Globus pallidus (tissue), 1 donor: ENCODE results near the gene HCAR1.
A peak's percentile ranks its signal among the peaks of the same experiment; 100 is the strongest.
"Not testable (repeated sequence)": the region's sequence is repeated elsewhere in the genome, so short reads cannot be mapped to it uniquely, and the experiment has no call there.

Experiments used
- DNase-seq: peaks from one replicate; pipeline ENCODE4 v3.0.0-alpha.2; 2015; ENCODE audit warnings: low spot score

The HCAR1 gene, protein sequence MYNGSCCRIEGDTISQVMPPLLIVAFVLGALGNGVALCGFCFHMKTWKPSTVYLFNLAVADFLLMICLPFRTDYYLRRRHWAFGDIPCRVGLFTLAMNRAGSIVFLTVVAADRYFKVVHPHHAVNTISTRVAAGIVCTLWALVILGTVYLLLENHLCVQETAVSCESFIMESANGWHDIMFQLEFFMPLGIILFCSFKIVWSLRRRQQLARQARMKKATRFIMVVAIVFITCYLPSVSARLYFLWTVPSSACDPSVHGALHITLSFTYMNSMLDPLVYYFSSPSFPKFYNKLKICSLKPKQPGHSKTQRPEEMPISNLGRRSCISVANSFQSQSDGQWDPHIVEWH

DNA sequence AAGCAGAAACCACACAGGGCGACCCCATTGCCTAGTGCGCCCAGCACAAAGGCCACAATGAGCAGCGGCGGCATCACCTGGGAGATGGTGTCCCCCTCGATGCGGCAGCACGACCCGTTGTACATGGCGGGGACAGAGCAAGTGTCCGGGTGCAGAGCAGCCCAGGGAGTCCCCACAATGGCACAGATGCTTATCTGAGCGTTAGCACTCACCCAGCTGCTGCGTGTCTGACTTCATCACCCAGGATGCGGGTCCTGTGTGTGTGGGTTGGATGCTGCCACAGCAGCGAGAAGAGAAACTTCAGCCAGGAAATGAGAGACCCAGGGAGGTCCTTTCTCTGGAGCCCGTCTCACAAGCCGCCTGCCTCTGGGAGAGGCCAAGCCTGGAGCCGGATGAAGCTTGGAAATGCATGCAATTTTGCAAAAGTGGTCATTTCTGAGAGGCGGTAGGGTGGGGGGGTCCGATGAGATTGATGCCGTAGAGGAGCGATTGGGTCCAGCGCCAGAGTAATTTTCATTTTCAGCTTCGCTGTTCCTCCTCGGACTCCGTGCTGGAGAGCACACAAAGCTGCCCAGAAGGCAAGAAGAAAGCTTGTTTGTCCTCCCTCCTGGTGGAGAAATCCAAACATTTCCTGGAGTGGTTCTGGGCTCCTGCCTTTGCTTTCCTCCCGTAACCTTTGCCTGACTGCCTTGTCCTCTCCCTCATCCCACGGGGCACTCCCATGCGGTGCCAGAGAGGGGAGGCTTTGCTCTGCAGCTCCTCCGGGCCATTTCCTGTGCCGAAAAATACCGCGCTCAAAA, at the start of gene HCAR1:
TSS of gene HCAR1 (minus strand) at position 630 of the 800 bp plus-strand sequence. CDS start at position 125, 505 bp downstream.
- DNase-seq, result no peak

DNA sequence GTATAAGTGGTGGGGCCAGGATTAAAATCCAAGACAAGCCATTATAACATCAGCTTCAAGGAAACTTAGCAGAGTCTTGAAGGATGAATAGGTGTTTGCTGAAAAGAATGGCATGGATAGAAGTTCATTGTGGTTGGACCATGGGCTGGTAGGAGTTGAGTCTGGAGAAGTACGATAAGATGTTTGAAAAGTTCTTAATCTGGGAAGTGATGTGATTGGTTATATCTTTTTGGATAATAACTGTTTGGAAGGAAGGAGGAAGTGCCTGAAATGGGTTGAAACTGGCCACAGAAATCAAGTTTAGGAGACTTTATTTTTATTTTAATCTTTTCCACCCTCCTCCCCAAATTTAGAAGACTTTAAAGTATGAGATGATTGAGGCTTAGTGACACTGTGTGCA, 26.9 kb upstream of the HCAR1 start:
- no peak for DNase-seq

DNA sequence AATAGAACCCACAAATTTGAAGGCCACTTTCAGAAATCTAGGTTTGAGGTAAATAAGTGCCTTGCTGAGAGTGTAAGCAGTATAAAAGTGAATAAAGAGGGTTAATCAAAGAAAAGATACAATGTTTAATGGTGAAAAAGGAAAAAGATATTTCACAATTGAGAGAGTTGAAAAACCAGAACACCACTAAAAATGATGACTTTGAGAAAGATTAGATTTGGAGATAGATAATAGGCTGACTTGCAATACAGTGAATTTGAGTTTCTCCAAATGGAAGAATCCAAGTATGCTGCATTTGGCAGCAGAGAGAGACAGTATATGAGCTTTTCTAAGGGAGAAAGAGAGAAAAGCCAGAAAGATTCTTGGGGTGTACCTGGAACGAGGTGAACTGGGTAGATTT, 24.1 kb upstream of the HCAR1 start:
- DNase-seq, result no peak

DNA sequence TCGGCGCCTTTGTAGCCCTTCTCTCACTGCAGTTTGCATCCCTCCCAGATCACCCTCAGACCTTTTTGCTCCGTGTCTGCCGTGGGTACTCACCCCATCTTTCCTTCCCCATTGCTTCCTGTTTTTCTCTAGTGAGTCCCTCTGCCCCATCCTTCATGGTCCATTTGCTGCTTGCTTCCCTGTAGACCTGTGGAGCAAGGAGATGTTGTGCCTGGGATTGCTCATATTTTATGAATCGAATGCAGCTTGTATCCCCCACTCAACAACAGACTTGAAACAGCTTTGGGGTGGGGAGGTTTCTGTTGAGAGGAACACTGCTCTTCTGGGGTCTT, 22.6 kb upstream of the HCAR1 start:
- no peak for DNase-seq

DNA sequence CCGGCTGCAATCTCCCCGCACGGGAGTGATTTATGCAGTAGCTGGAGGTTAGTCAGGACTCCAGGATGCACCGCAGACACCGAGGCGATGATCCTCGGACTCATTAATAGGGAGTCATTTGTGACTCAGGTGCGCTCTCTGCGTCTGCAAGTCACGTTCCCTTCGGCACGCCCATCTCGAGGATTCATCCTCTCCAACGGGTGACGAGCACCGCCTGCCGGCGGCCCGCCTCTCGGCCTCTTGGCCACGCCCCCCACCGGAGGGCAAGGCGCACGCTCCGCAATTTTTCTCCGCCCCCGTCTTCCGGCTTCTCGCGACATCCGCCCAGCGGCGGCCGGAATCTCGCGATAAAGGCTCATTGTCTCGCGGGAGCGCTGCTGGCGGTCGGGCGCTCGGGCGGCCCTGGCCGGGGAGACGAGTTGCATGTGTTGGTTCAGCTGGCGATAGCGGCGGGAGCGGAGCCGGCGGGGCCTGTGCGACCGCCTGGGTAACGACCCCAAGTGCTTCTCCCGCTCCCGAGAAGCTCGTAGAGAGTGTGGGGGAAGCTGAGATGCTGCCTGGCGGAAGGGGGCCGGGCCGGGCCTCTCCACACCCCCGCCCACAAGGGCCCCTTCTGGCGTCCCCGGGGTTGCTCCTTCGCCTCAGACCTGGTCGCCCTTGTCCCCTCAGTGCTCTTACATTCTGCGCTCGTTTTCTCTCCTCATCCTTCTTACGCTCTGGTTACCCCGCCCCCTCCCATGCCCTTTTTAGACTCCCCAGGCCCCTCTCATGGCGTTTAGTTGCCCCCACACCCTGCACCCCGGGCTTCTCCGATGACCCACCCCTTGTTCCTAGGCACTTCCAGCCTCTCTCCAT, 22.0 kb upstream of the HCAR1 start, which contains the start of gene DENR:
TSS of gene DENR (plus strand) at position 361 of the 855 bp plus-strand sequence. CDS start 878 bp downstream, outside the sequence.
- peak; percentile 93 for DNase-seq

DNA sequence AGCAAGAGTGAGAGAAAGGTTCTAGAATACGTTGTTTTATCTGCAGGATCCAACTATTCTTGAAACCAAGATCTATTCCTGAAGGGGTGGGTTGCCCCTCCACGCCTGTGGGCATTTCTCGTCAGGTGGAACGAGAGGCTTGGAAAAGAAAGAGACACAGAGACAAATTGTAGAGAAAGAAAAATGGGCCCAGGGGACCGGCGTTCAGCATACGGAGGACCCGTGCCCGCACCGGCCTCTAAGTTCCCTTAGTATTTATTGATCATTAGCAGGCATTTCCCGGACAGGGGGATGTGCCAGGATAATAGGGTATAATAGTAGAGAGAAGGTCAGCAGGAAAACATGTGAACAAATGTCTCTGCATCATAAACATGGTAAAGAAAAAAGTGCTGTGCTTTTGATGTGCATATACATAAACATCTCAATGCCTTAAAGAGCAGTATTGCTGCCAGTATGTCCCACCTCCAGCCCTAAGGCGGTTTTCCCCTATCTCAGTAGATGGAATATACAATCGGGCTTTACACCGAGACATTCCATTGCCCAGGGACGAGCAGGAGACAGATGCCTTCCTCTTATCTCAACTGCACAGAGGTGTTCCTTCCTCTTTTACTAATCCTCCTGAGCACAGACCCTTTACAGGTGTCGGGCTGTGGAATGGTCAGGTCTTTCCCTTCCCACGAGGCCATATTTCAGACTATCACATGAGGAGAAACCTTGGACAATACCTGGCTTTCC, 20.3 kb upstream of the HCAR1 start:
- DNase-seq, result not testable (repeated sequence)

DNA sequence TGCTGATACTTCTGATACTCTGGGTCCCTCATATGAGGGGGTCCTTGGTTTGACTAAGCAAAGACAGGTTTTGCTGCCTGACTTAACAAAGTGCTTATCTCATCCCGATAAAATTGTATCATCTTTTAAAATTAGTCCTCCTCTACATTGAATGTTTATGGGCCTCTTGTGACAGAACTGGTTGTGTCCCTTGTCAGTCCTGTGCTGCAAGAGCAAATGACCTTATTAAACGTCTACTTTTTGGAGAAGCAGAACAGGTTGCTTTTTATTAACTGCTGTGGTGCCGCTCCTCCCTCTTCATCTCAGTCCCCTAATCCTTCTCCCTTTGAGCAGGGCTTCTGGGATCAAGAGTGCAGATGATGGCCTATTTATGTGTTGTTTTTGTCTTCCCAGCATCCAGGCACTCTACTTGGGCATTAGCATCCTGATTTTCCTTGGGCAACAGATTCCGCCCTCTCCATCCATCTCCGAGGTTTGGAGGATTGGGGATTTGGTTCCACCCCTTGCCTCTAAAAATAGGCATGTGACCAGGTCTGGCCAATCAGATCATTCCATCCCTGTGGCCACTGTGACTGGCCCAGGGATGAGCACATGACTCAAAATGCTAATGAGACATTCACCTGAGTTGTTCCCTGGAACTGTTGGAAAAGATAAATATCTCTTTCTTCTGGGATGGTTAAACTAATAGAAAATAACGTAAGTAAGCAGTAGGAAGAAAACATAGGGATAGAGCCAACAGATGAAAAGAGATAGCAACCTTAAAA, 19.1 kb upstream of the HCAR1 start:
- DNase-seq, result no peak

DNA sequence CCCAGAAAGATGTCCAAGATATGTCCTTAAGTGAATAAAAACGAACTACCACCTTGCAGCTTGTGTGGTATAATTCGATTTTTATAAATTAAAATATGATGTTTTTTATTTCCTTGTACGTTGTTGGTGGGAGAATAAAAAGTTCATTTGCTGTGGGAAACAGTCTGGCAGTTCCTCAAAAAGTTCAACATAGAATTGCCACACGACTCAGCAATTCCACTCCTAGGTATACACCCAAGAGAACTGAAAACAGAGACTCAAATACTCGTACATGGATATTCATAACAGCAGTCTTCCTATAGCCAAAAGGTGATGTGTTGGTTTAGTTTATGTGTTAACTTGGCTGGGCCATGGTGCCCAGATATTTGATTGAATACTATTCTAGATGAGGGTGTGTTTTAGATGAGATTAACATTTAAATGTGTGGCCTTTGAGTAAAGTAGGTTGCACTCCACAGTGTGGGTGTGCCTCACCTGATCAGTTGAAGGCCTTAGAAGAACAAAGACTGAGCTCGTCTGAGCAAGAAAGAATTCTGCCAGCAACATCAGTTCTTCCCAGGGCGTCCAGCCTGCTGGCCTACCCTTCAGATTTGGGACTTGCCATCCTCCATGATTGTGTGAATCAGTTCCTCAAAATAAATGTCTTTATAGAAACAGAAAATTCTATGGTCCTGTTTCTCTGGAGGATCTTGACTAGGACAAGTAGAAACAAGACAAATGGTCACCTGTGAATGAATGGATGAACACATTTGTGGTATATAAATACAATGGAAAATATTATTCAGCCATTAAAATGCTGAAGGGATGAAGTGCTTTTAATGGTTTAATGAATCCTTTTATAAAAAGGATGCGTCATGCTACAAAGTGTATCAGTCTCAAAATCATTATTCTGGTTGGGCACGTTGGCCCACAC, 16.8 kb upstream of the HCAR1 start:
- DNase-seq, result no peak

DNA sequence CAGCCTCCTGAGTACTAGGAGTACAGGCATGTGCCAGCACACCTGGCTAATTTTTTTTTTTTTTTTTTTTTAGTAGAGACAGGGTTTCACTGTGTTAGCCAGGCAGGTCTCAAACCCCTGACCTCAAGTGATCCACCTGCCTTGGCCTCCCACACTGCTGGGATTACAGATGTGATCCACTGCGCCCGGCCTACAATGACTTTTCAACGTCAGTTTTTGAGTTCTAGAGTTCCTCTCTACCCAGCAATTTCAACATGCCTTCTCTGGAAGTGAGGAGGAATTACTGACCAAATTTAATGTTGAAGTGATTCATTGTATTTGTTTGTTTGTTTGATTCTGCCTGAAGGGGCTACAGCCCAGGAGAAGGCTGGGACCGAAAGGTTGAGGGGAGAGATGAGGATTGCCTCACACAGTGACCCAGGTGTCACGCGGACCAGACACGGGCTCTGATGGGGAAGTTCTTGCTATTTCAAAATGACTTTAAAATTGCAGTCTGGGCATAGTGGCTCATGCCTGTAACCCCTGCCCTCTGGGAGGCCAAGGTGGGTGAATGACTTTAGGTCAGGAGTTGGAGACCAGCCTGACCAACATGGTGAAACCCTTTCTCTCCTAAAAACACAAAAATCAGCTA, 13.4 kb upstream of the HCAR1 start:
- no peak for DNase-seq

DNA sequence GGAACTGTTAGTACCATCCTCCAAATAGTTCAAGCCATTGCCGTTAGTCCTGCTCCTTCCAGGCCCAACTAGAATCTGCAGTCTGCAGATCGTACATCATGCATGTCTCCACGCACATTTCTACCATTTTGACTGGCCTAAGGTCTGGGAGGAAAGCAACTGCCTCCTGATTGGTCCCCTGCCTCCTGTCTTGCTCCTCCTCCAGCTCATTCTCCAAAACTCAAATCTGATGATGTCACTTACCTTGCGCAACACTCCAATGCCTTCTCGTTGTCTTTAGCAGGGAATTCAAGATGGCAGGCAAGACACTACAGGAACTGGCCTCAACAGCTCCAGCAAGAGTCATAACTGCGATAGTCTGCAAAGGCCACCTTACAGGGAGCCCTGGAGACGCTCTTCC, 9.7 kb upstream of the HCAR1 start:
- DNase-seq, result no peak

DNA sequence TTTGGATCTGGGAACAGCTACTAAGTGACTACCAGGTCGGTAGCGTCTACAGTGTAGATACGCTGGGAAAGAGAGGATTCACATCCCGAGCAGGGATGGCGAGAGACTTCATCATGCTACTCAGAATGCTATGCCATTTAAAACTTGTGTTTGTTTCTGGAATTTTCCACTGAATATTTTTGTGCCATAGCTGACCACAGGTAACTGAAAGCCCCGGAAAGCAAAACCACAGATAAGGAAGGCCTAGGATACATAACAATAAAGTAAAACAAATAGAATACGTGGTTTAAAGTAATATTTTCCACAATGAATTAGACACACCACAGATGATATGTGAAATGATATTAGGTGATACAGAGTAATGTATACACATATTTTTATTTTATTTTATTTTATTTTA, 7.9 kb upstream of the HCAR1 start:
- DNase-seq, result no peak

DNA sequence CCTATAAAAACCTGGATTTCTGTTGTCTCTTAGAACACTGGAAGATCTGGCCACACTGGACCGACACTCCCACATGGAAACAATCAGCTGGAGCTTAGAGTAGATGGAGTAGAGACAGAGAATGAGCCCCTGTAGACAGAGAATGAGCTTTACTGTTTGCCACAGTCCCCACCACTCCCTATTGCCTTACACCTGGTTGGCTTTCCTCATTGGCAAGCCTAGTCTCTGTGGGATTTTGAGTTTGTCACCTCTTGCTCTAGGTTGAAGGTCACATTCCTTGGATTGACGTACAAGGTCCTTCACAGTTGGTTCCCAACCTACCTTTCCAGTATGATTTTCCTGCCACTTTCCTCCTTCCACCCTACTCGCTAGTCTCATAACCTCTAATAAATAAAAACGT, 2.0 kb upstream of the HCAR1 start:
- no peak for DNase-seq

DNA sequence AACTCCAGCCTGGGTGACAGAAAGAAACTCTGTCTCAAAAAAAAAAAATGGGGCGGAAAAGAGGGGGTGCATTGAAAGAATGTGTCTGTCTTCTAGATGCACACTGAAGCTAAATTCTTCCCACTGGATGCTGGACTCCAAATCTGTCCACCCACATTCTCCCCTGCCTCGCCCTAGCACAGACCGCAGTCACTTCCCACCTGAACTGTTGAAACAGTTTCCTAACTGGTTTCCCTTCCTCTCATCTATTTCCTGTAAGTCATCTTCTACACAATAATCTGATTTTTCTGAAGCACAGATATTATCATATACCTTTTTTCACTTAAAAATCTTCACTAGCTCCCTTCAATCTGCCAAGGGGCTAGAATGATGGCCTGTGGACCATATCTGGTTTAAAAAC, 1.5 kb upstream of the HCAR1 start:
- DNase-seq, result no peak

DNA sequence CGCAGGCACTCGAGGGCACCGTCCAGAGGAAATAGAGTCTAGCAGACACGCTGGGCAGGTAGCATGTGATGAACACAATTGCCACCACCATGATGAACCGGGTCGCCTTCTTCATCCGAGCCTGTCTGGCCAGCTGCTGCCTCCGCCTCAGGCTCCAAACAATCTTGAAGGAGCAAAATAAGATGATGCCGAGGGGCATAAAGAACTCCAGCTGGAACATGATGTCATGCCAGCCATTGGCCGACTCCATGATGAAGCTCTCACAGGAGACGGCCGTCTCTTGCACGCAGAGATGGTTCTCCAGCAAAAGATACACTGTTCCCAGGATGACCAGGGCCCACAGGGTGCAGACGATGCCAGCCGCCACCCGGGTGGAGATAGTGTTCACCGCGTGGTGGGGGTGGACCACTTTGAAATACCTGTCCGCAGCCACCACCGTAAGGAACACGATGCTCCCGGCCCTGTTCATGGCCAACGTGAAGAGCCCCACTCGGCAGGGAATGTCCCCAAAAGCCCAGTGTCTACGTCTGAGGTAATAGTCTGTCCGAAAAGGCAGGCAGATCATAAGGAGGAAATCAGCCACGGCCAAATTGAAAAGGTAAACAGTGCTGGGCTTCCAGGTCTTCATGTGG, 945 bp downstream of the HCAR1 start:
- no peak for DNase-seq

DNA sequence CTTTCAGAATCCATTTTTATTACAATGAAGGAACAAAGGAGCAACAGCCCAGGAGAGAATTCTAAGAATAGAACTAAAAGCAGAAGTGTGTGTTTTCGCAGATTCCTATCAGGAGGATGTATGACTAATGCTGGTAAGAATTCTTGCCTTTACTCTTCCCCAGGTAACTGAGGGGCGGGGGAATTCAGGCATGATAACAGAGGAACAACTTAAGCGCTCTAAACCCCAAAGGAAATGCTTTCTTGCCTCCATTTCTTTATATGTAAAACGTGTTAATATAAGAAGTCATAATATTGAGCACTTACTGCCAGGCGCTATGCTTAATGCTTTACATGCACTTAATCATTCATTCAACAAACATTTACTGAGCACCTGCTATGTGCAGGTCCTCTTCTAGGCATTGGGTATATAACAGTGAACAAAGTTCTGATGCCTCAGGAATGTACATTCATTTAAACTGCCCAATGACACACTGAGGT, 4.5 kb downstream of the HCAR1 start:
- no peak for DNase-seq

DNA sequence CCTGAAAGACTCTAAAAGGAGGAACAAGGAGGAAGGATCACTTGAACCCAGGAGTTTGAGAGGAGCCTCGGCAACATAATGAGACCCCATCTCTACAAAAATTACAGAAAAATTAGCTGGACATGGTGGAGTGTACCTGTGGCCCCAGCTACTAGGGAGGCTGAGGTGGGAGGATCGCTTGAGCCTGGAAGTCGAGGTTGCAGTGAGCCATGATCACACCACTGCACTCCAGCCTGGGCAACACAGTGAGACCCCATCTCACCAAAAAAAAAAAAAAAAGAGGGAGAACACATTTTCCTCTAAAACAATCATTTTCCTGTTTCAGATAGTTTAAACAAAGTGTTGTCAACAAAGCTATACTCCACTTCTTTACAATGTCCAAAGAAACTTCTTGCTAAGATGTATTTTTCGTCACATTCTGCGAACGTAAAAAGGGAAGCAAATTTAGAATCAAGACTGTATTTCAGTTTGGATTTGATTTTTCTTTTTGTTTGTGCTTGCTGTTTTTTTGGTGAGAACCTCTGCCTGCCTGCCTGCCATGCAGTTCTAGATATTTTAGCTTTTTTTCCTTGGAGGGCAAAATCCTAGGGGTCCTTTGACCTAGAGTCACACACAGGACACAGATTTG, 5.1 kb downstream of the HCAR1 start:
- DNase-seq, result no peak

DNA sequence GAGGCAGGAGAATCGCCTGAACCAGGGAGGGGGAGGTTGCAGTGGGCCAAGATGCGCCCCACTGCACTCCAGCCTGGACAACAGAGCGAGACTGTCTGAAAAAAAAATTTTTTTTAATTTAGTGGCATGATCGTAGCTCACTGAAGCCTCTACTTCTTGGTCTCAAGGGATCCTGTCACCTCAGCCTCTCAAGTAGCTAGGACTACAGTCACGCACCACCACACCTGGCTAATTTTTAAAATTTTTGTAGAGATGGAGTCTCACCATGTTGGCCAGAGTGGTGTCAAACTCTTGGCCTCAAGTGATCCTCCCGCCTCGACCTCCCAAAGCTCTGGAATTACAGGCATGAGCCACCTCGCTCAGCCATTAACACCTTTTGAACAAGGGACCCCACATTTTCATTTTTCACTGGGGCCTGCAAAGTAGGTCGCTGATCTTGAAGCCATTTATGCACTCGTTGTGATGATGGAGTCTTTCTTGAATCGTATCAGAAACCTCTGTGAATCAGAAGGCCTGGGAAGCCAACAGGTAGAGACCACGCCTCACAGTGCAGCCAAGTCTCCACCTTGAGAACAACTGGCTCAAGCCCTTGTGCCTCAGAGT, 5.9 kb downstream of the HCAR1 start:
- no peak for DNase-seq

DNA sequence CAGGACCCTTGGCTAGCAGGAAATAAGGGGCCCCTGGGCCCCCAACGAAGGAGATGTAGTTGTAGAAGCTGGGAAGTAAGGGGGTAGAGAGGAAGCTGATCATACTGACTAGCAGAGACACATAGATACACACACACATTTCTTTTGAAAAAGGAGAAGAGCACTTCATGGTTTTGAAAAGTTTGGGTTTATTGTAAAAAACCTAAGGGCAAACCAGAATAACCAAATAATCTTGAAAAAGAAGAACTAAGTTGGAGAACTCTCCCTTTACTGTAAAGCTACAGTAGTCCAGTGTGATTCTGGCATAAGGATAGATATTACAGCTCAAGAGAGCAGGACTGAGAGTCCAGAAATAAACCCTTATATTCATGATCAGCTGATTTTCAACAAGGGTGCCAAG, 8.3 kb downstream of the HCAR1 start:
- DNase-seq, result no peak
